B cell (primary cell): ENCODE measurements around the gene DRAXIN. TPM values are rescaled to one million over a fixed set of nuclear protein-coding genes. Genes with fewer than 3 reads are reported as not detected.

Experiments
- ATAC-seq: fragments of 200-7000 bp; cut with Tn5 transposase; one replicate; pipeline ENCODE4 v1.10.0; 2021; ENCODE audit warnings: low read depth, mild to moderate bottlenecking, moderate number of reproducible peaks, moderate library complexity
- CTCF ChIA-PET: fragments of 350-600 bp; sonication (Branson Sonifier 250); formaldehyde crosslinking; loops from one replicate; lab custom pipeline; 2021; ENCODE audit warnings: antibody characterized with exemption, inconsistent platforms; lab: Charles Lee
- POLR2A ChIA-PET: fragments of 350-600 bp; sonication (Branson Sonifier 250); formaldehyde crosslinking; loops from one replicate; lab custom pipeline; 2021; ENCODE audit warnings: antibody characterized with exemption; lab: Charles Lee
- DNase-seq: peaks from one replicate; pipeline ENCODE4 v3.0.0; 2013
- H2AFZ ChIP-seq: 2 replicates; pipeline ENCODE4 v1.6.1; 2012; ENCODE audit warnings: mild to moderate bottlenecking, low read depth, low read length; ENCODE audit not compliant: insufficient read depth, poor library complexity, severe bottlenecking
- H3K27ac ChIP-seq, 2 donors: 1 replicate in 1 of 2; 2 replicates in 1 of 2; pipeline ENCODE4 v1.5.1; 2012 to 2013; ENCODE audit warnings: low read length in 2 of 2, mild to moderate bottlenecking in 2 of 2, moderate library complexity in 1 of 2
- H3K27me3 ChIP-seq, 4 experiments: fragments of 200-600 bp in 1 of 4; sonication (generic) in 1 of 4; replicated peaks in 1 of 4; 1 replicate in 2 of 4; 2 replicates in 2 of 4; pipeline versions ENCODE4 v1.6.1 to v1.7.0; 2013 to 2016; ENCODE audit warnings: low read length in 3 of 4, mild to moderate bottlenecking in 2 of 4, mixed read lengths in 1 of 4, moderate library complexity in 1 of 4; ENCODE audit not compliant: insufficient read depth in 4 of 4, control insufficient read depth in 3 of 4; ENCODE audit errors: control extremely low read depth in 1 of 4
- H3K36me3 ChIP-seq, 2 experiments: replicated peaks in 1 of 2; 1 replicate in 1 of 2; 2 replicates in 1 of 2; pipeline versions ENCODE4 v1.6.1 to v1.7.1; 2013; ENCODE audit warnings: low read length in 1 of 2; ENCODE audit not compliant: insufficient read depth in 2 of 2, control insufficient read depth in 1 of 2; ENCODE audit errors: control extremely low read depth in 1 of 2, extremely low read depth in 1 of 2
- H3K4me1 ChIP-seq, 2 donors: fragments of 200-600 bp in 1 of 2; sonication (generic) in 1 of 2; 1 replicate in 1 of 2; 2 replicates in 1 of 2; pipeline versions ENCODE4 v1.5.1 to v1.6.1; 2013 to 2017; ENCODE audit warnings: low read length in 2 of 2; ENCODE audit not compliant: control insufficient read depth in 2 of 2, insufficient read depth in 2 of 2
- H3K4me2 ChIP-seq: replicated peaks from 2 replicates; pipeline ENCODE3; 2012; ENCODE audit warnings: mild to moderate bottlenecking, low read depth, low read length; ENCODE audit not compliant: poor library complexity, severe bottlenecking
- H3K4me3 ChIP-seq, 5 experiments: fragments of 200-600 bp in 1 of 5; sonication (generic) in 1 of 5; 1 replicate in 3 of 5; 2 replicates in 2 of 5; pipeline versions ENCODE4 v1.5.1 to v1.7.0; 2011 to 2016; ENCODE audit warnings: low read length in 4 of 5, mild to moderate bottlenecking in 4 of 5, low read depth in 2 of 5, control low read depth in 1 of 5, moderate library complexity in 1 of 5; ENCODE audit not compliant: insufficient read depth in 1 of 5; ENCODE audit errors: control extremely low read depth in 1 of 5, extremely low read depth in 1 of 5
- H3K79me2 ChIP-seq: fragments of 200-600 bp; sonication (generic); one replicate; pipeline ENCODE4 v1.6.0; 2016; ENCODE audit warnings: low read length; ENCODE audit not compliant: control insufficient read depth, insufficient read depth
- H3K9ac ChIP-seq: fragments of 200-600 bp; sonication (generic); 2 replicates; pipeline ENCODE4 v1.6.1; 2017; ENCODE audit warnings: mild to moderate bottlenecking, low read length, moderate library complexity
- H3K9me3 ChIP-seq, 3 donors: one replicate each; pipeline versions ENCODE4 v1.6.1 to v1.7.1; 2013; ENCODE audit warnings: low read length in 2 of 3; ENCODE audit not compliant: control insufficient read depth in 2 of 3, insufficient read depth in 1 of 3; ENCODE audit errors: control extremely low read depth in 1 of 3
- H4K20me1 ChIP-seq: 2 replicates; pipeline ENCODE4 v1.6.0; 2012; ENCODE audit warnings: mild to moderate bottlenecking, low read length; ENCODE audit not compliant: insufficient read depth, control insufficient read depth, poor library complexity, severe bottlenecking
- H3K27ac Mint-ChIP-seq: one replicate; pipeline ENCODE4 v1.8.0; 2021; ENCODE audit warnings: mixed read lengths
- H3K27me3 Mint-ChIP-seq: one replicate; pipeline ENCODE4 v1.8.0; 2021; ENCODE audit warnings: mixed read lengths
- H3K4me1 Mint-ChIP-seq: one replicate; pipeline ENCODE4 v1.8.0; 2021; ENCODE audit warnings: mixed read lengths
- H3K4me3 Mint-ChIP-seq: one replicate; pipeline ENCODE4 v1.8.0; 2021; ENCODE audit warnings: mixed read lengths
- H3K9me3 Mint-ChIP-seq: one replicate; pipeline ENCODE4 v1.8.0; 2022; ENCODE audit warnings: mixed read lengths; ENCODE audit not compliant: insufficient read depth
- EZH2 ChIP-seq: IDR thresholded peaks from 2 replicates; pipeline ENCODE4 v1.6.1; 2012; ENCODE audit warnings: borderline replicate concordance, low read depth, mild to moderate bottlenecking, moderate library complexity, low read length; ENCODE audit not compliant: insufficient read depth, poor library complexity, severe bottlenecking
- WGBS: methylation state at CpG from one replicate; pipeline ENCODE4 v1.1.5; 2013; ENCODE audit warnings: missing lambda C conversion rate; ENCODE audit not compliant: insufficient coverage; 5-methylcytosine and 5-hydroxymethylcytosine counted together
- intact Hi-C: fragments of 100-400 bp; cut with micrococcal nuclease; formaldehyde crosslinking; loops from one replicate; pipeline ENCODE4 v1.10.0; 2022
- polyA plus RNA-seq: library from polyadenylated mRNA; depleted of rRNA; stranded (reverse); fragments of >200 nt; gene quantifications from 2 replicates; pipeline ENCODE4 v1.2.3, GENCODE V29; 2012
- total RNA-seq, 2 donors: library from RNA; stranded (reverse); fragments of 120-200 nt in 1 of 2; gene quantifications; 1 replicate in 1 of 2; 2 replicates in 1 of 2; pipeline versions ENCODE4 v1.2.3 to v1.2.4, GENCODE V29; 2013 to 2022
- TF ChIP-seq, protein P1 (sequence below): fragments of 200-600 bp; IDR thresholded peaks from one replicate; pipeline ENCODE4 v1.8.0; 2022; ENCODE audit warnings: antibody characterized with exemption, mild to moderate bottlenecking

The DRAXIN gene
- total and polyA plus RNA-seq, 2 donors (not counting 1 experiment from before 2014, with no cell fraction given), result 0.21 to 0.30 TPM

DNA sequence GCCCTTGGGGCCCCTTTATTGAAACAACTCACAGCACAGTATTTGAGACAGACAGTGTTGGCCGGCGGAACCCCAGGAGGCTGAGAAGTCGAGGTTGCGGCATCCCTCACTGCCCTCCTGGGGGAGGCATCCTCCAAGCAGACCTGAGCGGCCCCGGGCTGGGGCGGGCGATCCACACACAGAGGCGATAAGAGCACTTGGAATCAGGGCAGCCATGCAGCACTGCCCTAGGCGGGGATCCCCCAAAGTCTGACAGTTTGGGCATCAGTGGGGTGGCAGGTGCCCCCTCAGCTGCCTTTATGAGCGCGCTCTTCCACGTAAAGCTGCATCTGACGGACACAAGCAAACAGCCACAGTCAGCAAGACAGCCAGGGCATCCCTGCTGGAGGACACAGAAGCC lies 17.0 kb upstream of the DRAXIN start:
- WGBS, result 98% methylated on average over 14 of the region's 14 CpGs
- ATAC-seq (no peak), DNase-seq (no peak)
- H3K27me3 Mint-ChIP-seq, result no peaks in the 10 kb centered on the region
- Histone ChIP-seq H2AFZ (no peak overlapping the region), H3K9me3 (no peaks in the 10 kb centered on the region), H3K79me2 (no peaks in the 10 kb centered on the region), H3K27ac (no peak overlapping the region), H3K4me1 (peaks cover 0 to 7% of the 10 kb centered on the region in 2 donors), H3K36me3 (peaks cover 0 to 25% of the 10 kb centered on the region in 2 experiments), H3K4me2 (no peak overlapping the region), H3K4me3 (no peak overlapping the region), H3K27me3 (no peaks in the 10 kb centered on the region), H4K20me1 (no peaks in the 10 kb centered on the region), H3K9ac (no peak overlapping the region)
- intact Hi-C loops, result no loop called here
- POLR2A ChIA-PET, result no interaction called here
- H3K9me3 Mint-ChIP-seq, result no peaks in the 10 kb centered on the region
- H3K4me1 Mint-ChIP-seq, result peaks cover 8% of the 10 kb centered on the region
- no peak overlapping the region for H3K4me3 Mint-ChIP-seq
- TF ChIP-seq, protein P1, sequence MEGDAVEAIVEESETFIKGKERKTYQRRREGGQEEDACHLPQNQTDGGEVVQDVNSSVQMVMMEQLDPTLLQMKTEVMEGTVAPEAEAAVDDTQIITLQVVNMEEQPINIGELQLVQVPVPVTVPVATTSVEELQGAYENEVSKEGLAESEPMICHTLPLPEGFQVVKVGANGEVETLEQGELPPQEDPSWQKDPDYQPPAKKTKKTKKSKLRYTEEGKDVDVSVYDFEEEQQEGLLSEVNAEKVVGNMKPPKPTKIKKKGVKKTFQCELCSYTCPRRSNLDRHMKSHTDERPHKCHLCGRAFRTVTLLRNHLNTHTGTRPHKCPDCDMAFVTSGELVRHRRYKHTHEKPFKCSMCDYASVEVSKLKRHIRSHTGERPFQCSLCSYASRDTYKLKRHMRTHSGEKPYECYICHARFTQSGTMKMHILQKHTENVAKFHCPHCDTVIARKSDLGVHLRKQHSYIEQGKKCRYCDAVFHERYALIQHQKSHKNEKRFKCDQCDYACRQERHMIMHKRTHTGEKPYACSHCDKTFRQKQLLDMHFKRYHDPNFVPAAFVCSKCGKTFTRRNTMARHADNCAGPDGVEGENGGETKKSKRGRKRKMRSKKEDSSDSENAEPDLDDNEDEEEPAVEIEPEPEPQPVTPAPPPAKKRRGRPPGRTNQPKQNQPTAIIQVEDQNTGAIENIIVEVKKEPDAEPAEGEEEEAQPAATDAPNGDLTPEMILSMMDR, result no peak
- TF ChIP-seq EZH2, result no peak
- H3K27ac Mint-ChIP-seq, result no peak overlapping the region
- CTCF ChIA-PET, result interaction anchor here (2.7 kb wide), 1 partner anchor 11 kb away, joined by 6 read pairs; the partner anchor contains the start of gene FBXO6

DNA sequence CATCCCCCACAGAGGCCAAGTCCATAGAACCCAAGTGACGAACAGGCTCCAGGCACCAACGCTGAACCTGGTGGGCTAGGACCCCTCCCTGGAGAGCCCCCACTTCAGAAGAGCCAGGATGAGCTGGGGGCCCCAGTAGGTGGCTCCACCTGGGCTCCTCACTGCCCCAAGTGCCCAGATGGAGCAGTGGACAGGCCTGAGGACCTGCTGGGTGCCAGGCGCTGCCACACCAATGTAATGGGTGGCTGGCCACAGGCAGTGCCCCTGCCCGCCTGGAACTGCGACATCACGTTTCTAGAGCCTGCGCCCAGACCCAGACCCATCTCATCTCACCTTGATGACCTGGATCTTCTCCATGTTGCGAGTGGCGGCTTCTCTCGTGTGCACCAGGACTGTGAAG lies 16.2 kb upstream of the DRAXIN start:
- H3K27me3 ChIP-seq, result no peaks in the 10 kb centered on the region
- H3K4me3 ChIP-seq, result no peak overlapping the region
- no peak overlapping the region for H3K9ac ChIP-seq
- 92% methylated on average over 4 of the region's 10 CpGs for whole genome bisulfite sequencing
- ChIA-PET POLR2A (no interaction called here), CTCF (no interaction called here)
- H3K36me3 ChIP-seq, result peaks cover 0 to 25% of the 10 kb centered on the region in 2 experiments
- ATAC-seq (no peak), DNase-seq (no peak)
- Mint-ChIP-seq H3K4me3 (no peak overlapping the region), H3K27me3 (no peaks in the 10 kb centered on the region), H3K9me3 (no peaks in the 10 kb centered on the region), H3K4me1 (peaks cover 13% of the 10 kb centered on the region), H3K27ac (no peak overlapping the region)
- H3K9me3 ChIP-seq, result no peaks in the 10 kb centered on the region
- H3K4me1 ChIP-seq, result peaks cover 2 to 9% of the 10 kb centered on the region in 2 donors
- intact Hi-C loops, result no loop called here
- H4K20me1 ChIP-seq, result no peaks in the 10 kb centered on the region
- H2AFZ ChIP-seq, result no peak overlapping the region
- H3K4me2 ChIP-seq, result no peak overlapping the region
- TF ChIP-seq EZH2, result no peak
- TF ChIP-seq, protein P1, result no peak
- H3K79me2 ChIP-seq, result no peaks in the 10 kb centered on the region
- no peak overlapping the region for H3K27ac ChIP-seq
